Measurements from ENCODE around the gene AMBRA1.

- TF ChIP-seq RAD21 (IDR thresholded peaks at IDR 0.05 in 1 of 2, conservative IDR thresholded peaks at IDR 0.05 in 1 of 2; ENCODE audit: low read depth in 2 of 2, low read length in 2 of 2): no peak
- TF ChIP-seq POLR2A (IDR thresholded peaks at IDR 0.05; ENCODE audit: control extremely low read depth in 1 of 2, low read depth in 2 of 2, low read length in 2 of 2): no peak
- TF ChIP-seq SIN3A (conservative IDR thresholded peaks at IDR 0.05 in 1 of 2, IDR thresholded peaks at IDR 0.05 in 1 of 2; ENCODE audit: low read depth in 1 of 2, low read length in 2 of 2): no peak
- no peak for TF ChIP-seq EP300 (IDR thresholded peaks at IDR 0.05; ENCODE audit: borderline replicate concordance in 1 of 2, low read depth in 2 of 2, low read length in 2 of 2)
- TF ChIP-seq, protein P1, sequence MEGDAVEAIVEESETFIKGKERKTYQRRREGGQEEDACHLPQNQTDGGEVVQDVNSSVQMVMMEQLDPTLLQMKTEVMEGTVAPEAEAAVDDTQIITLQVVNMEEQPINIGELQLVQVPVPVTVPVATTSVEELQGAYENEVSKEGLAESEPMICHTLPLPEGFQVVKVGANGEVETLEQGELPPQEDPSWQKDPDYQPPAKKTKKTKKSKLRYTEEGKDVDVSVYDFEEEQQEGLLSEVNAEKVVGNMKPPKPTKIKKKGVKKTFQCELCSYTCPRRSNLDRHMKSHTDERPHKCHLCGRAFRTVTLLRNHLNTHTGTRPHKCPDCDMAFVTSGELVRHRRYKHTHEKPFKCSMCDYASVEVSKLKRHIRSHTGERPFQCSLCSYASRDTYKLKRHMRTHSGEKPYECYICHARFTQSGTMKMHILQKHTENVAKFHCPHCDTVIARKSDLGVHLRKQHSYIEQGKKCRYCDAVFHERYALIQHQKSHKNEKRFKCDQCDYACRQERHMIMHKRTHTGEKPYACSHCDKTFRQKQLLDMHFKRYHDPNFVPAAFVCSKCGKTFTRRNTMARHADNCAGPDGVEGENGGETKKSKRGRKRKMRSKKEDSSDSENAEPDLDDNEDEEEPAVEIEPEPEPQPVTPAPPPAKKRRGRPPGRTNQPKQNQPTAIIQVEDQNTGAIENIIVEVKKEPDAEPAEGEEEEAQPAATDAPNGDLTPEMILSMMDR (IDR thresholded peaks at IDR 0.05; ENCODE audit: control extremely low read depth in 1 of 3, insufficient read depth in 1 of 3, low read depth in 1 of 3, low read length in 3 of 3): no peak
- TF ChIP-seq SUZ12 (IDR thresholded peaks at IDR 0.05; ENCODE audit: low read length): no peak
- no peak for TF ChIP-seq RFX5 (IDR thresholded peaks at IDR 0.05; ENCODE audit: borderline replicate concordance, low read depth, low read length)
- no peak for TF ChIP-seq POLR2AphosphoS5 (IDR thresholded peaks at IDR 0.05; ENCODE audit: low read depth, low read length)
- TF ChIP-seq BACH1 (IDR thresholded peaks at IDR 0.05; ENCODE audit: low read length): no peak
- TF ChIP-seq HDAC2 (IDR thresholded peaks at IDR 0.05; ENCODE audit: borderline replicate concordance in 1 of 2, low read depth in 2 of 2, low read length in 2 of 2): no peak
- no peak for TF ChIP-seq TAF1 (IDR thresholded peaks at IDR 0.05; ENCODE audit: low read depth, low read length)
Observed at GRCh38 chr11:46588915-46589314, 4.9 kb downstream of the AMBRA1 start.

Measured in H1 (cell line).